ENCODE measurements around the gene IGF2. TPM values are rescaled to one million over a fixed set of nuclear protein-coding genes. Genes with fewer than 3 reads are reported as not detected.
A peak's percentile ranks its signal among the peaks of the same experiment; 100 is the strongest.

The IGF2 gene
- total RNA-seq, 1 donor from 2014 or later, result 75.0 TPM

- H3K36me3 ChIP-seq, result peaks cover 12% of the 10 kb centered on the region
- peaks cover 38% of the 10 kb centered on the region for H3K4me1 ChIP-seq
- H3K4me3 ChIP-seq, result peak overlapping the region; percentile 67
- no peak for TF ChIP-seq CTCF (IDR thresholded peaks at IDR 0.05; ENCODE audit: borderline replicate concordance)
- no peak for DNase-seq
- H3K27ac ChIP-seq (replicated peaks), result peak overlapping the region; percentile 51
- intact Hi-C loops (cut with micrococcal nuclease), result no loop called here
- no peaks in the 10 kb centered on the region for H3K9me3 ChIP-seq (replicated peaks)
- H3K27me3 ChIP-seq (ENCODE audit: low read depth), result peaks cover 89% of the 10 kb centered on the region
These were observed 2.8 kb downstream of the IGF2 start for GRCh38 chr11:2136209-2136951.

- Histone ChIP-seq H3K27ac (replicated peaks) (no peak overlapping the region), H3K36me3 (peaks cover 16% of the 10 kb centered on the region), H3K9me3 (replicated peaks) (no peaks in the 10 kb centered on the region), H3K4me1 (peaks cover 34% of the 10 kb centered on the region), H3K4me3 (peak overlapping the region; percentile 67), H3K27me3 (ENCODE audit: low read depth) (peaks cover 87% of the 10 kb centered on the region)
- intact Hi-C loops (cut with micrococcal nuclease), result no loop called here
- no peak for TF ChIP-seq CTCF (IDR thresholded peaks at IDR 0.05; ENCODE audit: borderline replicate concordance)
- DNase-seq, result peak; percentile 11
These were observed 3.5 kb downstream of the IGF2 start for GRCh38 chr11:2135648-2136201.

GRCh38 chr11:2135018-2135569 lies 4.1 kb downstream of the IGF2 start:
- peak; percentile 9 for DNase-seq
- Histone ChIP-seq H3K27ac (replicated peaks) (no peak overlapping the region), H3K36me3 (peaks cover 16% of the 10 kb centered on the region), H3K4me3 (peak overlapping the region; percentile 67), H3K4me1 (peaks cover 28% of the 10 kb centered on the region), H3K27me3 (ENCODE audit: low read depth) (peaks cover 84% of the 10 kb centered on the region), H3K9me3 (replicated peaks) (no peaks in the 10 kb centered on the region)
- intact Hi-C loops (cut with micrococcal nuclease), result no loop called here
- TF ChIP-seq CTCF (IDR thresholded peaks at IDR 0.05; ENCODE audit: borderline replicate concordance), result no peak

- DNase-seq, result no peak
- peaks cover 84% of the 10 kb centered on the region for H3K27me3 ChIP-seq (ENCODE audit: low read depth)
- no peaks in the 10 kb centered on the region for H3K9me3 ChIP-seq (replicated peaks)
- intact Hi-C loops (cut with micrococcal nuclease), result no loop called here
- peaks cover 22% of the 10 kb centered on the region for H3K4me1 ChIP-seq
- H3K36me3 ChIP-seq, result peaks cover 16% of the 10 kb centered on the region
- no peak overlapping the region for H3K4me3 ChIP-seq
- no peak overlapping the region for H3K27ac ChIP-seq (replicated peaks)
- no peak for TF ChIP-seq CTCF (IDR thresholded peaks at IDR 0.05; ENCODE audit: borderline replicate concordance)
These were observed 4.9 kb downstream of the IGF2 start for GRCh38 chr11:2134022-2135010.

Measured in left ventricle myocardium inferior (tissue), 1 donor.